ENCODE measurements around the gene DISP2. TPM values are rescaled to one million over a fixed set of nuclear protein-coding genes. Genes with fewer than 3 reads are reported as not detected.

Gene DISP2
- total RNA-seq, 1 experiment from 2014 or later = 0.87 TPM

DNA sequence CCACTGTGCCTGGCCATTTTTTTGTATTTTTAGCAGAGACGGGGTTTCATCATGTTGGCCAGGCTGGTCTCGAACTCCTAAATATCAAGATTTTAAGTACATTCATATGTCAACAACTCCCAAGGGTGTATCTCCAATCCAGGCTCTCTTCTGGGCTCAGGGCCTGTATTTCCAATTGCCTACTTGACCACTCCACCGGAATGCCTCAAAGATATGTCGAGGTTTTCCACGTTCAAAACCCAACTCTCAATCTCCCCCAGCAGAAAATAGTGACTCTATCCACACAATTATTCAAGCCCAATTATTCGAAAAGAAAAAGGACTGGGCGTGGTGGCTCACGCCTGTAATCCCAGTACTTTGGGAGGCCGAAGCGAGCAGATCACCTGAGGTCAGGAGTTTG lies 22.6 kb downstream of the DISP2 start:
- ChIA-PET POLR2A (ENCODE audit: unreplicated experiment) (interaction anchor here (0.6 kb wide), 2 partner anchors 25 to 807 kb away, joined by 3 to 4 read pairs; partner anchors contain the start of gene IVD), CTCF (no interaction called here)
- no peak for DNase-seq
- Histone ChIP-seq H3K36me3 (ENCODE audit: low read depth, low read length) (peaks cover 11% of the 10 kb centered on the region; the same call in 1 of the 2 replicates), H3K9ac (ENCODE audit: low read length) (no peak overlapping the region; the same call in 1 of the 2 replicates), H3K4me3 (ENCODE audit: low read length) (no peak overlapping the region), H3K27me3 (ENCODE audit: low read length) (no peaks in the 10 kb centered on the region), H3K4me2 (ENCODE audit: low read length) (peak overlapping the region; percentile 57; the same call in 1 of the 2 replicates), H3F3A (ENCODE audit: low read length, unreplicated experiment) (no peaks in the 10 kb centered on the region), H3K9me3 (ENCODE audit: low read length) (no peaks in the 10 kb centered on the region), H2AFZ (ENCODE audit: low read length) (no peak overlapping the region), H3K4me1 (ENCODE audit: insufficient read depth, low read length) (peaks cover 35% of the 10 kb centered on the region), H3K79me2 (ENCODE audit: low read length) (peaks cover 29% of the 10 kb centered on the region), H3K27ac (ENCODE audit: low read length) (peak overlapping the region; percentile 76), H3K9me2 (replicated peaks; ENCODE audit: low read length) (no peaks in the 10 kb centered on the region), H4K20me1 (ENCODE audit: low read length) (no peaks in the 10 kb centered on the region)
- BruUV-seq (replicated peaks) = no TSS peak
- no peak for ATAC-seq
- intact Hi-C loops (cut with micrococcal nuclease) = no loop called here
- TF ChIP-seq EZH2phosphoT487 (IDR thresholded peaks at IDR 0.05; ENCODE audit: borderline replicate concordance, low read length) = no peak

DNA sequence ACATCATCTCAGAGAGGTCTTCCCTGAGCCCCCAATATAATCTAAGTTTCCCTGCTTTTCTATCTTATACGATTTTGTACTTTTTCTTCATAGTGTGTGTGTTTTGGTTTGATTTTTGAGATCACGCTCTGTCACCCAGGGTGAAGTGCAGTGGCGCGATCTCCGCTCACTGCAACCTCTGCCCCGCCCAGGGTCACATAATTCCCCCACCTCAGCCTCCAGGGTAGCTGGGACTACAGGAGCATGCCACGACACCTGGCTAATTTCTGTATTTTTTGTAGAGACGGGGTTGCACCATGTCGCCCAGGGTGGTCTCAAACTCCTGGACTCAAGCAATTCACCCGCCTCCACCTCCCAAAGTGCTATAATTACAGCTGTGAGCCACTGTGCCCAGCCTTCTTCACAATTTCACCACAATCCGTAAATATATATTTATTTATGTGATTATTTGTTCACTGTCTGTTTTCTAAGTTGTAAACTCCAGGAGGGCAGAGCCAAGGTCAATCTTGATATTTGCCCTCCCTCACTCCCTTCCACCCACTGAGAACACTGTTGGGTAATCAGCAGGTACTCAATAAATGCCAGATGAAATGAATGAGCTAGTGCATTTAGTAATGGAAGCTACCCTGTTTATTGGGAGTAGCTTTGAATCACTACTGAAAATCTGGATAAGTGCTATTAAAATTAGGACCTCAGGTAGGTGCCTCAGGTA lies 24.0 kb downstream of the DISP2 start:
- Histone ChIP-seq H2AFZ (ENCODE audit: low read length) (peak overlapping the region; percentile 90), H3K4me1 (ENCODE audit: insufficient read depth, low read length) (peaks cover 35% of the 10 kb centered on the region), H4K20me1 (ENCODE audit: low read length) (no peaks in the 10 kb centered on the region), H3K36me3 (ENCODE audit: low read depth, low read length) (peaks cover 22% of the 10 kb centered on the region), H3K9me2 (replicated peaks; ENCODE audit: low read length) (no peaks in the 10 kb centered on the region), H3K79me2 (ENCODE audit: low read length) (peaks cover 39% of the 10 kb centered on the region), H3F3A (ENCODE audit: low read length, unreplicated experiment) (no peaks in the 10 kb centered on the region), H3K9ac (ENCODE audit: low read length) (no peak overlapping the region), H3K4me2 (ENCODE audit: low read length) (peak overlapping the region; percentile 42; the same call in 1 of the 2 replicates), H3K9me3 (ENCODE audit: low read length) (no peaks in the 10 kb centered on the region), H3K27ac (ENCODE audit: low read length) (no peak overlapping the region), H3K27me3 (ENCODE audit: low read length) (no peaks in the 10 kb centered on the region), H3K4me3 (ENCODE audit: low read length) (no peak overlapping the region)
- TF ChIP-seq, protein P1, sequence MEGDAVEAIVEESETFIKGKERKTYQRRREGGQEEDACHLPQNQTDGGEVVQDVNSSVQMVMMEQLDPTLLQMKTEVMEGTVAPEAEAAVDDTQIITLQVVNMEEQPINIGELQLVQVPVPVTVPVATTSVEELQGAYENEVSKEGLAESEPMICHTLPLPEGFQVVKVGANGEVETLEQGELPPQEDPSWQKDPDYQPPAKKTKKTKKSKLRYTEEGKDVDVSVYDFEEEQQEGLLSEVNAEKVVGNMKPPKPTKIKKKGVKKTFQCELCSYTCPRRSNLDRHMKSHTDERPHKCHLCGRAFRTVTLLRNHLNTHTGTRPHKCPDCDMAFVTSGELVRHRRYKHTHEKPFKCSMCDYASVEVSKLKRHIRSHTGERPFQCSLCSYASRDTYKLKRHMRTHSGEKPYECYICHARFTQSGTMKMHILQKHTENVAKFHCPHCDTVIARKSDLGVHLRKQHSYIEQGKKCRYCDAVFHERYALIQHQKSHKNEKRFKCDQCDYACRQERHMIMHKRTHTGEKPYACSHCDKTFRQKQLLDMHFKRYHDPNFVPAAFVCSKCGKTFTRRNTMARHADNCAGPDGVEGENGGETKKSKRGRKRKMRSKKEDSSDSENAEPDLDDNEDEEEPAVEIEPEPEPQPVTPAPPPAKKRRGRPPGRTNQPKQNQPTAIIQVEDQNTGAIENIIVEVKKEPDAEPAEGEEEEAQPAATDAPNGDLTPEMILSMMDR (conservative IDR thresholded peaks at IDR 0.05; ENCODE audit: low read depth, low read length) = no peak
- TF ChIP-seq EZH2 (IDR thresholded peaks at IDR 0.05; ENCODE audit: low read length, unreplicated experiment) = no peak
- TF ChIP-seq EZH2phosphoT487 (IDR thresholded peaks at IDR 0.05; ENCODE audit: borderline replicate concordance, low read length) = no peak
- intact Hi-C loops (cut with micrococcal nuclease) = loop anchor here (1.0 kb wide), 2 partner anchors 23 to 38 kb away; partner anchors contain the start of gene IVD
- ATAC-seq (no peak), DNase-seq (no peak)
- BruUV-seq (replicated peaks) = no TSS peak
- CTCF ChIA-PET = no interaction called here
- POLR2A ChIA-PET (ENCODE audit: unreplicated experiment) = interaction anchor here (0.5 to 1.0 kb wide), 3 partner anchors 23 to 282 kb away, joined by 3 to 12 read pairs (median 4); partner anchors contain the start of gene IVD

DNA sequence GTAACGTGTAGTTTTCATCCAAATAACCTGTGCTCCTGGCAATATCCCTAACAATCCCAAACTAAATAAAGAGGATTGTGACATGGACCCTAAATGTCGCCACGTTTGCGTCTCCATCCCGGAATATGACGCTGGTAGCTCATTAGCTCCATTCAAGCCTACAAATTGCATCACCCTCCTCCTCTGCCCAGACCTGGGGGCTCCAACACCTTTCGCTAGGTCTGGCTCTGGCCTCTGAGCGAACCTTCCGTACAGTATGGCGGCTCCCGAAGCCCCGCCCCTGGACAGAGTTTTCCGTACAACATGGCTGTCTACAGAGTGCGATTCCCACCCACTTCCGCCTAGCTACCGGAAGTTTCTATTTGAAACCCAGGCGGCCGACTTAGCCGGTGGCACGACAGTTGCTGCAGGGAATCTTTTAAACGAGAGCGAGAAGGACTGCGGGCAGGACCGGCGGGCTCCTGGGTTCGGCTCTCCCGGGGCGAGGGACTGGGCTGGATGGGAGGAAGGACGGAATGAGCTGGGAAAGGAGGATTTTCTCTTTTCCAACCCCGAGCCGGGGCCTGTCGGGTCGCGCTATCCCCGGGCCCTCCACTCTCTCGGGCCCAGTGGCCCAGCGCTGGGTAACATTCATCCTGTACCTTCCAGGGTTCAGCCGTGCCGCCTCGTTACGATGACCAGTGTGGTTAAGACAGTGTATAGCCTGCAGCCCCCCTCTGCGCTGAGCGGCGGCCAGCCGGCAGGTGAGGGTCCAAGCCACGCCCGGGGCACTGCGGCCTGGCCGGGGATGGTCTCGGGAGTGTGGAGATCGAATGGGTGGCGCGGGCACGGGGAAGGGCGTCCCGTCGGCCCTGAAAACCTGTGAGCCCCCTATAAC lies 24.8 kb downstream of the DISP2 start, which contains the start of gene KNSTRN:
KNSTRN (plus strand) TSS at position 142 of the 877 bp plus-strand sequence; CDS start at position 257, 115 bp downstream.
- DNase-seq (peak; percentile 96), ATAC-seq (peak; percentile 75)
- BruUV-seq (replicated peaks) = TSS peak; percentile 73
- Histone ChIP-seq H3K9me3 (ENCODE audit: low read length) (no peaks in the 10 kb centered on the region), H3K9me2 (replicated peaks; ENCODE audit: low read length) (no peaks in the 10 kb centered on the region), H3K4me1 (ENCODE audit: insufficient read depth, low read length) (peaks cover 35% of the 10 kb centered on the region), H3K4me2 (ENCODE audit: low read length) (peak within 1 kb of the TSS; percentile 93), H3K27ac (ENCODE audit: low read length) (peak within 1 kb of the TSS; percentile 19), H3F3A (ENCODE audit: low read length, unreplicated experiment) (no peaks in the 10 kb centered on the region), H2AFZ (ENCODE audit: low read length) (peak within 1 kb of the TSS; percentile 90), H4K20me1 (ENCODE audit: low read length) (no peaks in the 10 kb centered on the region), H3K79me2 (ENCODE audit: low read length) (peaks cover 39% of the 10 kb centered on the region), H3K4me3 (ENCODE audit: low read length) (peak within 1 kb of the TSS; percentile 91), H3K9ac (ENCODE audit: low read length) (peak within 1 kb of the TSS; percentile 89), H3K27me3 (ENCODE audit: low read length) (no peaks in the 10 kb centered on the region), H3K36me3 (ENCODE audit: low read depth, low read length) (peaks cover 30% of the 10 kb centered on the region)
- TF ChIP-seq, protein P1 (conservative IDR thresholded peaks at IDR 0.05; ENCODE audit: low read depth, low read length) = no peak
- no peak for TF ChIP-seq EZH2phosphoT487 (IDR thresholded peaks at IDR 0.05; ENCODE audit: borderline replicate concordance, low read length)
- no peak for TF ChIP-seq EZH2 (IDR thresholded peaks at IDR 0.05; ENCODE audit: low read length, unreplicated experiment)
- CTCF ChIA-PET = no interaction called here
- intact Hi-C loops (cut with micrococcal nuclease) = loop anchor here (1.0 kb wide), 2 partner anchors 22 to 37 kb away; partner anchors contain the start of gene IVD
- POLR2A ChIA-PET (ENCODE audit: unreplicated experiment) = interaction anchor here (0.5 to 1.0 kb wide), 3 partner anchors 23 to 283 kb away, joined by 3 to 12 read pairs (median 4); partner anchors contain the start of gene IVD
